Spleen (tissue), 7 donors: ENCODE data around the gene GRAMD1B.

Experiments
- POLR2A ChIP-seq, 3 donors: fragments of 450-650 bp; IDR thresholded peaks; one replicate each; pipeline ENCODE4 v1.5.1; 2017; ENCODE audit warnings: antibody characterized with exemption in 3 of 3, mild to moderate bottlenecking in 1 of 3
- POLR2AphosphoS5 ChIP-seq, 3 donors: sonication (generic); formaldehyde crosslinking; IDR thresholded peaks; one replicate each; pipeline ENCODE4 v1.5.1; 2017; ENCODE audit warnings: antibody characterized with exemption in 3 of 3
- TF ChIP-seq, protein P1 (sequence below), 11 experiments: fragments of 200-600 bp in 7 of 11; fragments of 450-650 bp in 4 of 11; sonication (generic) in 4 of 11; IDR thresholded peaks in 8 of 11; conservative IDR thresholded peaks in 3 of 11; 1 replicate in 7 of 11; 2 replicates in 4 of 11; pipeline versions ENCODE4 v1.4.0 to v1.8.0; 2016 to 2021; ENCODE audit warnings: antibody characterized with exemption in 11 of 11, inconsistent platforms in 4 of 11, mild to moderate bottlenecking in 1 of 11
- donor health status: DM: no; HTN: no; CAD: no; lungs with moderate emphysema.
- donor health status: DM: no; HTN: no; CAD: no.
- donor health status: DM: no; HTN: no; CAD: no.

DNA sequence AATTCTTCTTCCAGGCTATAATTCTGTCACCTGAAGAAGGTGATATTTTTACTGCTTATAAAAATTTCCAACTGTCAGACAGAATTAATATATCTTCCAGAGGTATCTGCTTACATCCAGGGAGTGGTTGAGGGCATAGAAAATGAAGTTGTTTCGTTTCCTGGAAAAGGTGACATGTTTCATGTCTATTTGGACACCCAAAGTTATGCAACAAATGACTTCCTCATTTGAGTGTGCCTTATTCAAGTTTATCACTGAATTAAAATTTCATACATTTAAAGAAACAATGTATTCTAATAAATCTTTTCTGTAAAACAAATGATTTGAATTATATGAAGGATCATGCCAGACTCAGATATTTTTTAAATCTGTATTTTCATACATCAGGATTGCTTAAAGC, 8.5 kb upstream of the GRAMD1B start:
- TF ChIP-seq, protein P1, sequence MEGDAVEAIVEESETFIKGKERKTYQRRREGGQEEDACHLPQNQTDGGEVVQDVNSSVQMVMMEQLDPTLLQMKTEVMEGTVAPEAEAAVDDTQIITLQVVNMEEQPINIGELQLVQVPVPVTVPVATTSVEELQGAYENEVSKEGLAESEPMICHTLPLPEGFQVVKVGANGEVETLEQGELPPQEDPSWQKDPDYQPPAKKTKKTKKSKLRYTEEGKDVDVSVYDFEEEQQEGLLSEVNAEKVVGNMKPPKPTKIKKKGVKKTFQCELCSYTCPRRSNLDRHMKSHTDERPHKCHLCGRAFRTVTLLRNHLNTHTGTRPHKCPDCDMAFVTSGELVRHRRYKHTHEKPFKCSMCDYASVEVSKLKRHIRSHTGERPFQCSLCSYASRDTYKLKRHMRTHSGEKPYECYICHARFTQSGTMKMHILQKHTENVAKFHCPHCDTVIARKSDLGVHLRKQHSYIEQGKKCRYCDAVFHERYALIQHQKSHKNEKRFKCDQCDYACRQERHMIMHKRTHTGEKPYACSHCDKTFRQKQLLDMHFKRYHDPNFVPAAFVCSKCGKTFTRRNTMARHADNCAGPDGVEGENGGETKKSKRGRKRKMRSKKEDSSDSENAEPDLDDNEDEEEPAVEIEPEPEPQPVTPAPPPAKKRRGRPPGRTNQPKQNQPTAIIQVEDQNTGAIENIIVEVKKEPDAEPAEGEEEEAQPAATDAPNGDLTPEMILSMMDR (IDR thresholded peaks at IDR 0.05 in 8 of 11, conservative IDR thresholded peaks at IDR 0.05 in 3 of 11), result no peak
- TF ChIP-seq POLR2AphosphoS5 (IDR thresholded peaks at IDR 0.05) (no peak), POLR2A (IDR thresholded peaks at IDR 0.05) (no peak)
